ENCODE results near the gene LRP8.

DNA sequence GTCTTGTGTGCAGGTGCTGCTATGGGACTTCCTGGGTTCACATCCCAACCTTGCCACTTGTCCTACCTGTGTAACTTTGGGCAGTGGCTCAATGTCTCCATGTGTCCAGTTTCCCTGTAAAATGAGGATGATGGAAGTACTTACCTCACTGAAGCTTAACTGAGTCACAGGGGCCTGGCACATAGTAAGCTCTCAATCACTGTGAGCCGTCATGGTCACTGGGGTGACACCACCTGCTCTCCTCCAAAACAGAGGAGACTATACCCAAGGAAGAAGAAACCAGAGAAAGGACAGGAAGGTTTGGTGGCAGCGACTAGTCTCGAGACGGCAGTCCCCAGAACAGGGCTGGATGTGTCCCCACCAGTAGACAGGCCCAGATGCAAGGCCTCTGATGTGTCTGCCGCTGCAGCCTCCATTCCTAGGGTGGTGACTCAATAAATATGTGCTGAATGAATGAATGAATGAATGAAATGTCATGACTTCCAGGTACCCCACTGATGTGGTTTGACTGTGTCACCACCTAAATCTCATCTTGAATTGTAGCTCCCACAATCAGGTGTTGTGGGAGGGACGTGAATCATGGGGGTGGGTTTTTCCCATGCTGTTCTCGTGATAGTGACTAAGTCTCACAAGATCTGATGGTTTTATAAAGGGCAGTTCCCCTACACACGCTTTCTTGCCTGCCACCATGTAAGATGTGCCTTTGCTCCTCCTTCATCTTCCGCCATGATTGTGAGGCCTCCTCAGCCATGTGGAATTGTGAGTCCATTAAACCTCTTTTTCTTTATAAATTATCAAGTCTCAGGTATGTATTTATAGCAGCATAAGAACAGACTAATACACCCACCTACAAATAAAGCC lies 13.0 kb upstream of the LRP8 start:
- TF ChIP-seq FOS (IDR thresholded peaks at IDR 0.05; ENCODE audit: borderline replicate concordance, insufficient read depth, low read length) (no peak), POLR2AphosphoS5 (IDR thresholded peaks at IDR 0.05; ENCODE audit: insufficient read depth, low read depth, low read length) (no peak), CTCF (IDR thresholded peaks at IDR 0.05; ENCODE audit: extremely low read depth in 1 of 2, insufficient read depth in 1 of 2, low read depth in 1 of 2, low read length in 2 of 2) (no peak)
